WI38 (cell line): Measurements from ENCODE around the gene TMEM175.

Source experiments
- H3K4me3 ChIP-seq: 2 replicates; pipeline ENCODE4 v1.5.1; 2011; ENCODE audit warnings: low read depth, mild to moderate bottlenecking, control low read depth, low read length
- CTCF ChIP-seq: IDR thresholded peaks from 2 replicates; pipeline ENCODE4 v1.5.1; 2012; ENCODE audit warnings: low read depth, mild to moderate bottlenecking, control low read depth, low read length

TMEM175 gene

GRCh38 chr4:985123-985830 lies 53.0 kb downstream of the TMEM175 start:
- no peak for TF ChIP-seq CTCF
- peak overlapping the region; percentile 44 for H3K4me3 ChIP-seq

GRCh38 chr4:986428-986878 lies 54.2 kb downstream of the TMEM175 start:
- no peak for TF ChIP-seq CTCF

DNA sequence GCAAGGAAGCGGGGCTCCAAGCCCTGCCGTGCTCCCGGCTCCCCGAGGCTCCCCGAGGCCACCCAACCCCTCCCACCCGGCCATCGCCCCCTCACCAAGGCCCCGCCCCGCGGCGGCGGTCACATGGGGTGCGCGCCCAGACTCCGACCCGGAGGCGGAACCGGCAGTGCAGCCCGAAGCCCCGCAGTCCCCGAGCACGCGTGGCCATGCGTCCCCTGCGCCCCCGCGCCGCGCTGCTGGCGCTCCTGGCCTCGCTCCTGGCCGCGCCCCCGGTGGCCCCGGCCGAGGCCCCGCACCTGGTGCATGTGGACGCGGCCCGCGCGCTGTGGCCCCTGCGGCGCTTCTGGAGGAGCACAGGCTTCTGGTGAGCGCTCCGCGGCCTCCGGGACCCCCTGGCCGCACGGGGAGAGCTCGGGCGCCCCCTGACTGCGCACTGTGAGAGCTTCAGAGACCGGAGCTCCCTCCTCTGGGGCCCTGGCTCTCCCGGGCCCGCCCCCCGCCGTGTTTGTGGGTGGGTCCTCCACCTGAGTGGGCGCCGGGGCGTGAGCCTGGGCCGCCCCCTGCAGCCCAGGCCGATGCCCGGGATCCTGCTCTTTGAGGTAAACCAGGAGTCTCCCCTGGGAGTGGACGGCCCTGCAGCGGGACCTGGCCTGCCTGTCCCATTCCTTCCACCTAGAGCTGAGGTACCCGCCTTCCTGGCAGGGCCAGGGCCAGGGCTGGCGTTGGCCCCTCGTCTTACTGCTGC lies 54.8 kb downstream of the TMEM175 start, which contains the start of gene IDUA:
IDUA (plus strand) TSS at position 166 of the 745 bp plus-strand sequence; CDS start at position 207, 41 bp downstream.
- H3K4me3 ChIP-seq, result peak within 1 kb of the TSS; percentile 70
- TF ChIP-seq CTCF, result peak; percentile 29; the same call in 1 of the 2 replicates

More at GRCh38 chr4:986428-986878, 54.2 kb downstream of the TMEM175 start:
- H3K4me3 ChIP-seq, result peak overlapping the region; percentile 70

- TF ChIP-seq CTCF, result no peak
- H3K4me3 ChIP-seq, result peak overlapping the region; percentile 70
Measured at GRCh38 chr4:987624-988513, 55.6 kb downstream of the TMEM175 start.

- no peak for TF ChIP-seq CTCF
- H3K4me3 ChIP-seq, result no peak overlapping the region
Measured at GRCh38 chr4:988726-989721, 56.8 kb downstream of the TMEM175 start.
